GM19035 (cell line): ENCODE data around the gene BCCIP.

ENCODE experiments used
- ATAC-seq: cut with Tn5 transposase; IDR thresholded peaks from one replicate; pipeline ENCODE4 v1.9.1; 2021; ENCODE audit not compliant: unreplicated experiment

BCCIP gene

DNA sequence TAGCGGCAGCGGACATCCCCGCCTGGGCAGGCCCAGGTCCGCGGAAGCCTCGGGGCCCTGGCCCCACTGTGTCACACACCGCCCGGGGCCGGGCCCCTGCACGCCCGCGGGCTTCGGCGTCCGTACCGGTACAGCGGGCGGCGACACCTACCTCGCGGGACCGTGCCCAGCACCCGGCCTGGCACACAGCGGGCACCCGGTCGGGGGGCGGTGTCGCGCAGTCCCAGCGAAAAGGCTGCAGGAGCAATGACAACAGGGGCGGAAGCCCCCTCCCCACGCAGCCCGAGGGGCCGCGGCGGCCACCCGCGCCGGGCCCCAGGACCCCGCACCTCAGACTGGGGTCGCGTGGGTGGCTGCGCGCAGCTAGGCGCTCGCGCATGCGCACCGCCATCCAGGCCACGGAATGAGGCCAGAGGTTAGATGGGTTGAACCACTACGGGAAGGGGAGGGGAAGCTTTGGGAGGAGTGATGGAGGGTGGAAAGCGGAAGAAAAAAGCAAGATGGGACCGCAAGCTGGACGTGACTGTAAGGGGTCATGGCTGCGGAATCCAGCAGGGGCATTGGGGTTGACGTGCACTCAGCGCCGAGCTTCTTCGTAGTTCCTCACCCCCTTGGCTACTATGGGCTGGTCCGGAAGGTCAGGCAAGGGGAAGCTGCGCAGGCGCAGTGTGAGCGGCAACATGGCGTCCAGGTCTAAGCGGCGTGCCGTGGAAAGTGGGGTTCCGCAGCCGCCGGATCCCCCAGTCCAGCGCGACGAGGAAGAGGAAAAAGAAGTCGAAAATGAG lies at the start of gene BCCIP, which contains the start of gene UROS:
Gene BCCIP, plus strand, starts transcription at position 669 of the 785 bp plus-strand sequence. Its CDS starts 12 bp downstream, at position 681.
Gene UROS, minus strand, starts transcription at position 381 of the 785 bp plus-strand sequence. CDS start 6,759 bp downstream, outside the sequence.
- ATAC-seq, result peak; percentile 81

DNA sequence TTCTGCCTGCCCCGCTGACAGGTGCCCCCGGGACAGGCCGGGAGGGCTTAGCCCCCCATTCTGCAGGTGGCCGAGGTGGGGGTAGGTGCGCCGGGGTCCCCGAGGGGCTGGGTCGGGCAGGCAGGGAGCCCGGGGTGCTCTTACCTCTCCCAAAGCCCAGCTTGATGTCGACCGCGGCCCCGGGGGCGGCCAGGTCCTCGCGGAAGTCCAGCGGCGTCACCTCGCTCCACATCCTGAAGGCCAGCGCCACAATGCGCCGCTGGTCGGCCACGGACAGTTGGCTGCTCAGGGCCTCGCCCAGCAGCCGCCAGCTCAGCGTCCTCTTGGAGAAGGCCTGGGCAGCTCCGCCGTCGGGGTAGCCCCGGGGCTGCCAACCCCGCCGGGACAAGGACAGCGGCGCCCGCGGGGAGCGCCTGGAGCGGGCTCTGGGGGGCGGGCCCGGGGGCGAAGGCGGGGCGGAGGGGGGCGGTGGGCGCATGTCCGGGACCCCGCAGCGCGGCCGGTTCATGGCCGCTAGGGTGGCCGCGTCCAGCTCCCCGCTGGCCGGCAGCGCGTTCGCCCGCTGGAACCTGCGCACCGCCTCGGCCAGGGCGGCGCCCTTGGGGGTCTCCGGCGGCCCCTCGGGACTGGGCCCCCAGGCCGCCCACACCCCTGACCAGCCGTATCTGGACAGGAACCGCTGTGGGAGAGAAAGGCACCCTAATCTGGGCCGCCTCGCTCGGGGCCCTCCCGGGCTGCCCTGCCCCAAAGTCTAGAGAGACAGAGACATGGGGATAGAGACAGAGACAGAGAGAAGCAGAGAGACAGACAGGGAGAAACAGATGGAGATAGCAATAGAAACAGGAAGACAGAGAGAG lies 49.4 kb upstream of the BCCIP start:
- ATAC-seq, result no peak

DNA sequence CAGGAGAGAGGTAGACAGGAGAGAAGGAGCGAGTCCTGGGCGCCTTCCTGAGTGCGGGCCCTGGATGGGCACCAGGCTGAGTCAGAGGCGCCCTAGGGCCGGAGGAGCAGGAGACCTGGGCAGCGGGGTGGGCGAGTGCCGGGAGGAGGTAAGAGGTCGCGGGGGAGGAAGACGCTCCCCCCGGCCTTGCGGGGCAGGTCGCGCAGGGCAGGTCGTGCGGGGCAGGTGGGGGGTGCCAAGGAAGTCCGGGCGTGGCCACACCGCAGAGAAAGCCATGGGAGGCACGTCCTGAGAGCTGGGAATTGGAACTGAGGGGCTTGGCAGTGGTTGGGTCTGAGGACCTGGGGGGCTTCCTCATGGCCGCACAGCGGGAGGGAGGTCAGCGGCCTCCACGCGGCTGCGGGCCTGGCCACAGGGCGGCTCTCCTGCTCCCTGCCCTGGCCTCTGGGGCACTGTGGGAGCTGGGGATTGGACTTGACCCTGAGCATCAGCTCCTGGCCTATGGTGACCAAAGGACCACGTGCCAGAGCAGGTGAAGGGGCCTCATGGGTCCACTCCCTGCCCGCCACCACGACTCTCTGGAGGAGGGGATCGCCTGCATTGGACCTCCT lies 48.7 kb upstream of the BCCIP start:
- no peak for ATAC-seq

DNA sequence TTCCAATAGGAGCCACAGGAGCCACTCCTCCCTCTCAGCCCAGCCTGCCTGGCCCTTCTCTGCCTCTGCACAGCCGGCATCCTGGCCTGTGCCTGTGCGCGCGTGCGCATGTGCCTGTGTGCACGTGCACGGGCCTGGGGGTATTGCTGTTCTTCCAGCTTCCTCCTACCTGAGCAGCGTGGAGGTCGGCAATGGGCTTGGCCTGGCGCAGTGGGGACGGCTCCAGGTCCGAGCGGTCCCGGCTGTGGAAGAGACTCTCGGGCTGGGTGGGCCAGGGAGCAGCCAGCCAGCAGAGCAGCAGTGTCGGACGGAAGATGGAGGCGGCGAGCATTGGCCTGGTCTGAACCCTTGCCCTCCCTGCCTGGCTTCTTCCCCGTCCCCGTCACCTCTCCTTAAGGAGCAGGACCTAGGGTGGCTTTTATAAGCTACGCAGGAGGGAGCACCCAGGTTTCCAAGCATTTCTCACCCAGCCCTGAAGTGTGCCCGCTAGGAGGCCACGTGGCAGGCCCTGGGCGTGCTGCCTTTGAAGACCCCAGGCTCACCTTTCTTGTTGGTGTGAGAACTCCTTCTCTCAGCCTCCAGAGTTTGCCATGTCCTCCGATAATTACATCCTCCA lies 47.7 kb upstream of the BCCIP start, which contains the start of gene MMP21:
Gene MMP21, minus strand, starts transcription at position 331 of the 616 bp plus-strand sequence. Its CDS starts 0 bp downstream, at position 331.
- no peak for ATAC-seq

DNA sequence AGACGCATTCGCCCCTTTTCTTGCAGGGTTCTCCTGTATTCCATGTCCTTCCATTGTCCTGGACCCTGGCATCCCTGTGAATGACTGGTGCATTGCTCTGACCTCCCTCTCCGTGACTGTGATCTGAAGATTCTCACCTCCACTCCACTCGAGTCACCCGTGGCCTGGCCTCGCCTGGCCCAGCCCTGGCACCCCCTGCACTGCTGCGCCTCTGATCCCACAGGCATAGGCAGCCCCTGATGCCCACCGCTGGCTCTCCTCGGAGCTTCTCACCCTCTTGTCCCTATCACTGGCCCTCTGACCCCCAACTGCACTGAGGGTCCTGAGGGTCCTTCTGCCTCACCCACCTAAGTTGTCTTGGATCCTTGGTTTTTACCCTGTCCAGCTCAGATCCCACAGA lies 45.5 kb upstream of the BCCIP start:
- no peak for ATAC-seq

DNA sequence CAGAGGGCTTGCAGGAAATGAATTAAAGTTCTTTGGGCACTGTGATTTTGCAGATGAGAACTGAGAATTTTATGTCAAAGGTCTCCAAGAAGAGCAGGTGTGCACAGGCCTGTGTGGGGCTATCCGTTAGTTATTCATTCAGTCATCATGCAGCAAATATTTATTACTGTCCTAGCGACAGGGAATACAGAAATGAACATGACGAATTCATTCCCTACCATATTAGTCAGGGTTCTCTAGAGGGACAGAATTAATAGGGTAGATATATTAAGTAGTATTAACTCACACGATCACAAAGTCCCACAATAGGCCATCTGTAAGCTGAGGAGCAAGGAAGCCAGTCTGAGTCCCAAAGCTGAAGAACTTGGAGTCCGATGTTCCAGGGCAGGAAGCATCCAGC lies 44.8 kb upstream of the BCCIP start:
- no peak for ATAC-seq

DNA sequence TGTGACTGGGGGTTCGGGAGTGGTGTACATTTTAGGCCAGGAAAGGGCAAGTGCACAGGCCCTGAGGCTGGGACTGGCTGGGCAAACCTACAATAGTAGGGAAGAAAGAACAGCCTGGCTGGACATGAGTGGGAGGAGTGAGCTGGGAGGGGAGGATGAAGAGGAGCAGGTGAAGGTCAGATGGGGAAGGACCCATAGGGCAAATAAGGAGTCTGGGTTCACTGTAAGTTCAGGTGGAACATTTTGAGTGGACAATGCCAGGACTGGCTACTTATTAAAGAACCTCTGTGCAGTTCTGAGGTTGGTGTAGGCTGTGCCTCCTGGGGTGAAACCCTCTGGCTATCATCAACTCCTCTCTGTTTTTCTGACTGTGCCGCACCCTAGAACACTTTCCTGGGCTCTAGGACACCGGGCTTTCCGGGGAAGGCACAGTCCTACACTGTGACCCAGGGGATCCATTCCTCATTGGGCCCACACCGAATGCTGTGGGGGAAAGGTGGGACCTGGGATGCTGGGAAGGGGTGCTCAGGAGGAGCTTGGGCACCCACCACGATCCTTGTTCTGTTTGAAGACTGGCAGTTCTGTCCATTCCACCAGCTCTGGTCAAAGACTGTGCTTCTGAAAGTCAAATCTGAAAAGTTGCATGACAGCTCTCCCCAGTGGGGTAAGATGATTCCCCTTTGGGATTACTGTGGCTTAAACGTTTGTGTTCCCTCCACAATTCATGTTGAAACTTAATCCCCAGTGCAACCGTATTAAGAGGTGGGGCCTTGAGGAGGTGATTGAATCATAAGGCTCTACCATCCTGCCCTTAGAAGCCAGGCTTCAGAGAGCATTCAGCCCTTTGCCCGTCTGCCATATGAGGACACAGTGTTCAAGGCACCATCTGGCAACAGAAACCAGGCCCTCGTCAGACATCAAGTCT lies 43.7 kb upstream of the BCCIP start:
- no peak for ATAC-seq

DNA sequence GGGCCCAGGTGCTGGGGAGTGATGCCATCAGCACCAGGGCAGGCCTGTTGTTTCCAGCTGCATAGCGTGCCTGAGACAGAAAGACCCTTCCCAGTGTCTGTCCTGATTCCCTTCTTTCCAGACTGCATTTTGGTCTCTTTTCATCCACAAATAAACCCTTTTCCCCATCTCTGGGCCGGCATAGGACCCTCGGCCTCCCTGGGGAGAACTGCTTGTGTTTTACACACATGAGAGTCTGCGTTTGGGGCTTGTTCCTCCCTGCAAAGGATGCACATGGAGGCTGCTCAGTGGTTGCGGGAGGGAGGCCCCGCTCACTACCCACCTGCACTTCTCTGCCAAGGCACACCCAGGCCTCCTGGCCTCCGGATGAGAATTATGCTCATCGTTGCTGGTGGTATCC lies 42.0 kb upstream of the BCCIP start:
- no peak for ATAC-seq

DNA sequence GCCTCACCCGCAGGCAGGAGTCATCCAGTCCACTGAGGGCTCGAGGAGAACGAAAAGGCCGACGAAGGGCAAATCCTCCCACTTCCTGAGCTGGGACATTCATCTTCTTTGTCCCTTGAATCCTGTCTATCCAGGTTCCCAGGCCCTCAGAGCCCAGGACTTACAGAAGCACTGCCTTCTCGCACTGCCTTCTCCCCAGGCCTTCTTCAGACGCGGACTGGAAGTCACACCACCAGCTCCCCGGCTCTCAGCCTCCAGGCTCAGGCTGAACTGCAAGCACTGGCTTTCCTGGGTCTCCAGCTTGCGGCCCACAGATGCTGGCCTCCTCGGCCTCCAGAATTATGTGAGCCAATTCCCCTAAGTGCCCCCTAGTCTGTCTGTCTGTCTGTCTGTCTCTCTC lies 41.3 kb upstream of the BCCIP start:
- no peak for ATAC-seq

DNA sequence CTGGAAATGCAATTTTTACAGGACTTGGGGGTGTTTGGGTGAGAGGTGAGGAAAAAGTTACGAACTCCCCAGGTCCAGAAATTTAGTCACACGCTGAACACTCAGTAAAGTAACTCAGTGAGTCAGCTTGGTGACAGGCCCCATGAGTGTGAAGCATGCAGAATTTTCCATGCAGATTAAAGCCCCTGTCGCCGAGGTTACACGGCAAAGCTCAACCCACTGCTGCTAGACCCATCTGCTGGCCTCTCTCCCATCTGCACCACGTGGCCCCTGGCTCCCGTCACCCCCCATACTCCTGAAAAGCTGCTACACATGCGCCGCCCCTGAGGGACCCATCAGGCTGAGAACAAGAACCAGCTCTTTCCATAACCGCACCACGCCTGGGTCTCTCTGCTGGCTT lies 40.7 kb upstream of the BCCIP start:
- no peak for ATAC-seq

DNA sequence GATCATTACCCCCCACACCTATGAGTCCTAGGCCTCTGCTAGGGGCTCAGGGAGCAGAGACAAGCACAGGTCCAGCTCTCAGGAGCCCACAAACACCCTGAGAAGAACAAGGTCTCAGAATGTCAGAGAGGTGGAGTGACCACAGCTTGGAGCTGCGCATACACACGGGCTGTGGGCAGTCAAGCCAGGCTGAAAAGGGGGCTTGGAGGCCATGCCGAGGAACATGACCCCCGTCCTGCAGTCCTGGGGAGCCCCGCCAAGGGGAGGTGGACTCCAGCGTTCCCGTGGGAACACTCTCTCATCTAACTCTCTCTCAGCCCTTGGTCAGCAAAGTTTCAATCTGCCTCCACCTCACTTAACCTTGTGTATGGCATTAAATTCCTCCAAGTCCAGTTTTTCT lies 39.9 kb upstream of the BCCIP start:
- ATAC-seq, result no peak

DNA sequence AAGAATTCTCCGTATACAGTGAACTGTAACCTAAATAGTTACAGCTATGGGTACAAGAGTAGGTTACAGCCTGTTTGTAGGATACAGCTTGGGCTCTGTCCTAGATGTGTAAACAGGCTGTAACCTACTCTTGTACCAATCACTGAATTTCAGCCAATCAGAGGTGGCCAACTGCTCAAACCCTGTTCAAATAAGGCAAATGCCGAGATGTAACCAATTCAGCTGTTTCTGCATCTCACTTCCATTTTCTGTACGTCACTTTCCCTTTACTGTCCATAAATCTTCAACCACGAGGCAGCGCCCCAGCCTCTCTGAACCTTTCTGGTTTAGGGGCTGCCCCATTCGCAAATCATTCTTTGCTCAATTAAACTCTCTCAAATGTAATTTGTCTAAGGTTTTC lies 39.4 kb upstream of the BCCIP start:
- peak; percentile 67 for ATAC-seq

DNA sequence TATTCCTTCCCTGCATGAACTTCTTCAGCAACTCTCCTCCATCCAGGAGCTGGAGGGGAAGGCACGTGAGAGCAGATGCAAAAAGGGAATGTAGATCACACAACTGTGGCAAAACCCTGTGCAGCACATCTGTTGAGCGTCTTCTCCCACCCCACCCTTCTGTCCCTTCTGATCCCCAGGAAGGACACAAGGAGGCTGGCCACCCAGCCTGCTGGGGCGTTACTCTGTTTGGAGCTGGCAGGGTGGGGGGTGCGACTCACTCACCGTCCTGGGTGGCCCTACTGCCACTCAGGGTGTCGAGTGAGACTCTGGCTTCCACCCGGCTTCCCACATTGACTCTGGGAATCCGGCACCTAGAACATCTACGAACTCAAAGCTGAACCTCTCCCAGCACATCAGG lies 37.6 kb upstream of the BCCIP start:
- ATAC-seq, result no peak

DNA sequence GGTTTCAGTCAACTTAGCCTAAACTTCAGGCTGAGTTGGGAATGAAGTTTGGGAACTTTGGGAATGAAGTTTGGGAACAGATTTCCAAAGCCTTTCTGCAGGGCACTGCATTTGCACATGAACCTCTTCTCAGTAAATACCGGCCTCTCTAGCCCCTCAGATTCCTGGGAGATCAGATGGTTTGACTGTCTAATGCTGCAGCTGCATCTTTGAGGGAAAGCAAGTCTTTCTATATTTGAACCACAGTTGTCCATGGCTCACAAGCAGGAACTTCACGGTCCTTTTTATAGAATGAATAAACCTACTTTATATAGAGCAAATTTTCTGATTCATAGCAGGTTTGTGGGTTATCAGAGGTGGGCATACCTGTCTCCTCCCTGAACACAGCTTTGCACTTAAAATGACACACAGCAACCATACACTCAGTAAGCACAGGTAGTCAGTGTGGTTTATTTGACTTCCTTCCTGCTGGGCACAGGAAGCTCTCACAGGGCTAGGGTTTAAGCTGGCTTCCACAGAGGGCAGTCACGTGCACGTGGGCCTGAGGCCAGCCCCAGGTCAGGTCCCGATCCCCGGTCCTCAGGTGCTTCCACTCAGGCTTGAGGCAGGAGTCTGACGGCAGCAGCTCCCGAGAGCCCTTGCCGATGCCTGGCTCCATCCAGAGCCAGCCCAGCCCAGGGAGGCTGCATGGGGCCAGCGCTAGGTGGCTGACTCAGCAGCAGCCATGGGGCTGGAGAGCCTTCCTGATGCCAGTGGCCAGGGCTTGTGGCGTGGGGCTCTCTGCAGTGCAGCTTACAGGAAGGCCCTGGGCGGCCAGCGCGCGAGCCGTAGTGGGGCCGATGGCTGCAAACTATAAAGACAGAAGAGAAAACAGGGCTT lies 35.0 kb upstream of the BCCIP start:
- ATAC-seq, result no peak

DNA sequence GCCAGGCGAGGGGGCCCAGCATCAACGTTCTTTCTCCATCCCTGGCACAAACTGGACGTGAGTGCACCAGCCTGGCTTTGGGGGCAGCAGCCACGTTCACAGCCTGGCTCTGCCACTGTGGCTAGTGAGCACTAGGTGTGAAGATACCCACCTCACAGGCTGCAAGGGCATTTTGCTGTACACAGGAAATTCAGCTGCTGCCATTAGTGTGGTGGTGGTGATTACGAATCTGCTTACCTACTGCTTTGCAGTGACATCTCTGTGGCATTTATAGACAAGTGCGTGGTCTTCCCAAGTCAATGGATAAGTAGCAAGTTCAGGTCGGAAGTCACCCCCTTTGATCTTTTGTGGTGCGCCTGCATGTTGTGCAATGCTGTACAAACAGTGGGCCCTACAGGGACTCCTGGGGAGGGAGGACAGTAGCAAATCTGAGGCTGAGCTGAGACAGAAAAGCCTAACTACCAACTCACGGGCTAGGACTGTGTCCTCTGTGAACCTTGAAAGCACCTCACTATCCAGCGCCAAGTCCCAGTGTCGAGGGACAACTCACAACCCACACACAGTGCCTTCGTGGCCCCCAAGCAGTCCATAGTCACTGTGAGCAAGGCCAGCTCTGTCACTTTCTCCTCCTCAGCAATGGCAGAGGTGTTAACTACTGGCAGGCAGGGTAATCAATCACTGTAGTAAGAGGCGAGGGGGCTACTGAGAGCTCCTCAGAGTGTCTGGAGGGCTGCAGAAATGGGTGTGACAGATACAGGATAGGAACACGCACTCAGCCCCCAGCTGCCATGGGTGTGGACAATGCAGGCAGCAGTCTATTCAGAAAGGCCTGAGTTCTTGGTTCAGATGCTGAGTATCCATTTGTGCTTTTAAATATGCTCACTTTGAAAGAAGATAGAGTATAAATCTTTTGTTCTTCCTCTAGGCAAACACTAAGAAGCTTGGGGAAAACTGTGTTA lies 30.7 kb upstream of the BCCIP start:
- ATAC-seq, result no peak

DNA sequence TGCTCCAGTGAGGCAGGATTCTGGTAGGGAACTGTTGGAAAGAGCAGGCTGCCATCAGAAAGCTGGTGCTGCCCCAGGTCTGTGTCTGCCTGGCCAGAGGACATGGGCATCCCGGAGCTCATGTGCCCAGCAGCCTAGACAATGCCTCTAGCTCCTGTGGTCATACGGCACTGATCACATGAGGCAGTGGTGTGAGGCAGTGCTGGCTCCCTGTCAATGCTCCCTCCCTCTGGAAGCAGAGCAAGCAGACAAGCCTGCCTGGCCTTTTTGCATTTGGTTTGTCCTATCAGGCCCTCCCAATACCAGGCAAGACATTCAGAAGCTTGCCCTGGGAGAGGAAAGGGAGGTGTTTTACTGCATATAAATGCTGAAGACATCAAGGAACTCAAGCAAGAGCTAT lies 28.2 kb upstream of the BCCIP start:
- ATAC-seq, result no peak

DNA sequence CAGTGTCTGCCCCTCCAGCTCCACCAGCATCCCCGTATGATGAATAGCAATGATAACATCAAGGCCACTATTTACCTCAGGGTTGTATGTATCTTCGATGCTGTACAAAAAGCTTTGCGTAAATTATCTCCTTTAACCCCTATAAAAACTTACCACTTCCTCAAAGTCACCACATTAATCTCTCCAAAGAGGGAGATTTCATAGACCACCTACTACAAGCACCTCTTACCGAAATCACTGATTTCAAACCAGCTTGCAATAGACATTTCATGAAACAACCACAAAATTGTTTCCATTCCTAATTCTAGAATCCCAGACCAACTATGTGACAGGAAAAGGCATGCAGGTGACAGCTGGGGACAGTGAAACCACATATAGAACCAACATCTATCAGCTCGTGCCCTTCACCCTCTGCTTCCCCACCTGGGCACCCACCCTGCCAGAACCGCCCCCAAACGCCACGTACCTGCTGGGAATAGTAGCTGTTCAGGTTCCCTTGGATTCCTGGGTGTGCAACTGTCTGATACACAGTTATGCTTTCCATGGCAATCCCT lies 27.6 kb upstream of the BCCIP start:
- ATAC-seq, result no peak

DNA sequence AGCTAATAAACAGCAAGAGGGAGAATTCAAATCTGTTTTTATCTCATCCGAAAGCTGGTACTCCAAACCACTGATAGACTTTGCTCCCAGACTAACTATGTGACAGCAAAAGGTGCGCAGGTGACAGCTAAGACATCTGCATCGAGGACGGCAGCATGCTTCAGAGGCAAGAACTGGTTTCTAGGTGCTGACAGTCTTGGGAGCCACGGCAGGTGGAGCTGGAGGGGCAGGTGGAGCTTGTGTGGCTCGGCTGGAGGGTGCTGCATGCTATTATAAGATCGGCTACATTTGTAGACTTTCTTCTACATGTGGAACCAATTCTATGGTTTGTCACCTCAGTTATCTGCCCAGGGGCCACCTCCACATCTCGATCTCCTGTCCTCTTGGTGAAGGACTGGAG lies 25.9 kb upstream of the BCCIP start:
- no peak for ATAC-seq
